GM18498 (cell line): Measurements from ENCODE around the gene UBN2.
"Not testable (repeated sequence)": the region's sequence is repeated elsewhere in the genome, so short reads cannot be mapped to it uniquely, and the experiment has no call there.

Source experiments
- ATAC-seq: cut with Tn5 transposase; IDR thresholded peaks from one replicate; pipeline ENCODE4 v1.9.1; 2021; ENCODE audit warnings: mild to moderate bottlenecking, moderate library complexity; ENCODE audit not compliant: unreplicated experiment

Gene UBN2

GRCh38 chr7:139230774-139231512, at the start of gene UBN2:
UBN2 (plus strand) TSS chr7:139231237; CDS start chr7:139231485, 248 bp downstream.
- ATAC-seq: peak; percentile 97

- no peak for ATAC-seq
These were observed 49.6 kb upstream of the UBN2 start for GRCh38 chr7:139181404-139181803.

DNA sequence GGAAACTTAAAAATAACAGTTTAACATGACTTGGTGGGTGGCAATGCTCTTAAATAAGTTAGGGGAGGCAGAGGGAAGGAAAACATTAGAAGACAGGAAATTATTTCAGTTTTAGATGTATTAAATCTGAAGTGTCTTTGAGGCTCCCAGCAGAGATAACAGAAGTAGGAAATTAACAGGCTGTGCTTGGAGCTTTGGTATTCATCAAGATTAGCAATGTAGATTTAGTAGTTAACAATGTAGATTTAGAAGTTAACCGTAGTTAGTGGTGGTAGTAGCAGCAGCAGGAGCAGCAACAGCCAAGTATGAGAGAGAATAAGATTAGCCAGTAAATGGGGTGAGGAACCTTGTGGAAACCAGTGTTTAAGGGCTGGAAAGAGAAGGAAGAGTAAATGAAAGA, 48.7 kb upstream of the UBN2 start:
- ATAC-seq: no peak

- ATAC-seq: no peak
These were observed 47.8 kb upstream of the UBN2 start for GRCh38 chr7:139183251-139183650.

DNA sequence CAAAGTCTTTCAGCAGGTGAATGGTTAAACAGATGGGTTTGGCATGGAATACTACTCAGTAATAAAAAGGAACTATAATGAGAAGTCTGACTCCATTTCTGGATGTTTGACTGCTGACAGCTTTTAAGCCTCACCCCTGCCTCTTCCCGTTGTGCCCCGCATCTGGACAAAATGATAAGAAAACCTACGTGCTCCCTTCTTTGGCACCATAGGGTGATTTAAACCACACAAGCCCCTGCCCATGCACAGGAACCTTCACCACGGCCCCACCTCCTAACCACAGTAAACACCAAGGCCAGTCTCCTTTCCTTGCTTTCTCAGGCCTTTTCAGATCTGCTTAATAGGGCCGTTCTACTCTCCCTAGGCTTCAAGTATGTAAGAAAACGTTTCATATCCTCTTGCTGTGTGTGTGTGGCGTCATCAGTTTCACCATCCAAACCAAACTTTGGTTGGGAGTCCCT, 47.1 kb upstream of the UBN2 start:
- no peak for ATAC-seq

DNA sequence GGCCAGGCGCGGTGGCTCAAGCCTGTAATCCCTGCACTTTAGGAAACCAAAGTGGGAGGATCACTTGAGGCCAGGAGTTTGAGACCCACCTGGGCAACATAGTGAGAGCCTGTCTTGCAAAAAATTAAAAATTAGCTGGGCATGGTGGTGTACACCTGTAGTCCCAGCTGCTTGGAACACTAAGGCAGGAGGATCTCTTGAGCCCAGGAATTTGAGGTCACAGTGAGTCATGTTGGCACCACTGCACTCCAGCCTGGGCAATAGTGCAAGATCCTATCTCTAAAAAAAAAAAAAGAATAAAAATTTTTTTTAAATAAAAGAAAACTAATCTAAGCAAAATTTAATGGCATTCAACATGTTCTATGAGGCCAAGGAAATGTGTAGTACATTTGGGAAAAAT, 44.9 kb upstream of the UBN2 start:
- no peak for ATAC-seq

GRCh38 chr7:139189357-139189756, 41.7 kb upstream of the UBN2 start:
- no peak for ATAC-seq

- ATAC-seq: no peak
These were observed 38.9 kb upstream of the UBN2 start for GRCh38 chr7:139192014-139192706.

DNA sequence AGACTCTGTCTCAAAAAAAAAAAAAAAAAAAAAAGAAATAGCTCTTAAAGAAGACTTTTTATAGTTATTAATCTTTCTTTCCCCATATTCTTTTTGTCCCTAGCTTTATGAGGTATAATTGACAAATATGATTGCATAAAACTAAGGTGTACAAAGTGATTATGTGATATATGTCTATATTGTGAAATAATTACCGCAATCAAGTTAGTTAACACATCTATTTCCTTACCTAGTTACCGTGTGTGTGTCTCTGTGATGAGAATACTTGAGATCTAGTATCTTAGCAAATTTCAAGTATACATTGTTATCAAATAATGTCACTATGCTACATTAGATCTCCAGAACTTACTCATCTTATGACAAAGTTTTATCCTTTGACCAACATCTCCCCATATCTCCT, 30.7 kb upstream of the UBN2 start:
- ATAC-seq: no peak

DNA sequence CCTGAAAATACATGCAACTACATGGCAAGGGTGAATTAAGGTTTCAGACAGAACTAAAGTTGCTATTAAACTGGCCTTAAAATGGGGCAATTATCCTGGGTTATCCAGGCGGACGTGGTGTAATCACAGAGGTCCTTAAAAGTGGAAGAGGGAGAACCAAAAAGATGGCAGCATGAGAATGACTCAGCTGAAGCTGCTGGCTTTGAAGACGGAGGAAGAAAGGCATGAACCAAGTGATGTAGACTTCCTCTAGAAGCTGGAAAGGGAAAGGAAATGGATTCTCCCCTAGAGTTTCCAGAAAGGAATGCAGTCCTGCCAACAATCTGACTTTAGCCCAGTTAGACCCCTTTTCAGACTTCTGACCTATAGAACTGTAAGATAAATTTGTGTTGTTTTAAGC, 27.0 kb upstream of the UBN2 start:
- ATAC-seq: no peak

GRCh38 chr7:139205843-139206242, 25.2 kb upstream of the UBN2 start:
- ATAC-seq: no peak

- ATAC-seq: no peak
These were observed 18.9 kb upstream of the UBN2 start for GRCh38 chr7:139212133-139212532.

DNA sequence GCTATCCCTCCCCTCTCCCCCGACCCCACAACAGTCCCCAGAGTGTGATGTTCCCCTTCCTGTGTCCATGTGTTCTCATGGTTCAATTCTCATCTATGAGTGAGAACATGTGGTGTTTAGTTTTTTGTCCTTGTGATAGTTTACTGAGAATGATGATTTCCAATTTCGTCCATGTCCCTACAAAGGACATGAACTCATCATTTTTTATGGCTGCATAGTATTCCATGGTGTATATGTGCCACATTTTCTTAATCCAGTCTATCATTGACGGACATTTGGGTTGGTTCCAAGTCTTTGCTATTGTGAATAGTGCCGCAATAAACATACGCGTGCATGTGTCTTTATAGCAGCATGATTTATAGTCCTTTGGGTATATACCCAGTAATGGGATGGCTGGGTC, 17.5 kb upstream of the UBN2 start:
- not testable (repeated sequence) for ATAC-seq

DNA sequence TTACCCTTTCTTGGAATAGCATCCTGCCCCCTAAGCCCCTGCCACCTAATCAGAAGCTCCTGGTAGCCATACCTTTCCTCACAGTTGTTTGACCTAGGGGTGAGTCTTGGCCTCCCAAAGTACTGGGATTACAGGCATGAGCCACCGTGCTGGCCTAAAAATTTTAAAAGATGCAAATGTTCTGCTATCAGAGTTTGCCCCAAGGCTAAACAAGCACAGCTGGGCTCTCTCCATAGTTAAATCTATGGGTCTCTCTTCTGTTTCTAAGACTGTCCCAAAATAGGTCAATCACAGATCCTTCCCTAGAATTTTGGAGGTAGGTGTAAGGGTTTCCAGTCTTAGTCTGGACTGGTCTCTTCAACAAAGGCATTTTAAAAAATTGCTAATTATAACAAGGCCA, 12.9 kb upstream of the UBN2 start:
- ATAC-seq: no peak

DNA sequence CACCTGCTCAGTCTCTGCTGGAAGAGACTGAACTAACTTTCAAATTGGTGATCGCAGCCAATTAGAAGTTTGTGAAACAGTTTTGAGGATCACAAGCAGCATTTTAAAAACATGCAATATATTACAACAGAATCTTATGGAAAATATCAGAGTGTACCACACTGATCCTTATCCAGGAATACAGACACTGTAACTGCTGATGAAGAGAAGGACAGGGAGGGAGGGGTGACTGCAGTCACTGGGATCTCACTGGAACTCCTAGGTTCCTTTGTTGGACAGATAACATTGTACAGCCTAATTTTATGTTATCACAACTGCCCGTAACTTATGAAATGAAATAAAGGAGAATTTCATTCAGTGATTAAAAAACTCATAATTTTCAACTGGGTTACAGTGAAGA, 6.8 kb upstream of the UBN2 start:
- no peak for ATAC-seq

GRCh38 chr7:139224836-139225235, 6.2 kb upstream of the UBN2 start:
- ATAC-seq: not testable (repeated sequence)

DNA sequence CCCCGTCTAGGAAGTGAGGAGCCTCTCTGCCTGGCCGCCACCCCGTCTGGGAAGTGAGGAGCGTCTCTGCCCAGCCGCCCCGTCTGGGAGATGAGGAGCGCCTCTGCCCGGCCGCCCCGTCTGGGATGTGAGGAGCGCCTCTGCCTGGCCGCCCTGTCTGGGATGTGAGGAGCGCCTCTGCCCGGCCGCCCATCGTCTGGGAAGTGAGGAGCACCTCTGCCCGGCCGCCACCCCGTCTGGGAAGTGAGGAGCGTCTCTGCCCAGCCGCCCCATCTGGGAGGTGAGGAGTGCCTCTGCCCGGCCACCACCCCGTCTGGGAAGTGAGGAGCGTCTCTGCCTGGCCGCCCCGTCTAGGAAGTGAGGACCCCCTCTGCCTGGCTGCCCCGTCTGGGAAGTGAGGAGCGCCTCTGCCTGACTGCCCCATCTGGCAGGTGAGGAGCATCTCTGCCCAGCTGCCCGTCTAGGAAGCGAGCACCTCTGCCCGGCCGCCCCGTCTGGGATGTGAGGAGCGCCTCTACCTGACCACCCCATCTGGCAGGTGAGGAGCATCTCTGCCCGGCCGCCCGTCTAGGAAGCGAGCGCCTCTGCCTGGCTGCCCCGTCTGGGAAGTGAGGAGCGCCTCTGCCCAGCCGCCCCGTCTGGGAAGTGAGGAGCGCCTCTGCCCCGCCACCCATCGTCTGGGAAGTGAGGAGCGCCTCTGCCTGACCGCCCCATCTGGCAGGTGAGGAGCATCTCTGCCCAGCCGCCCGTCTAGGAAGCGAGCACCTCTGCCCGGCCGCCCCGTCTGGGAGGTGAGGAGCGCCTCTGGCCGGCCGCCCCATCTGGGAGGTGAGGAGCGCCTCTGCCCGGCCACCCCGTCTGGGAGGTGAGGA, 5.5 kb upstream of the UBN2 start:
- not testable (repeated sequence) for ATAC-seq

DNA sequence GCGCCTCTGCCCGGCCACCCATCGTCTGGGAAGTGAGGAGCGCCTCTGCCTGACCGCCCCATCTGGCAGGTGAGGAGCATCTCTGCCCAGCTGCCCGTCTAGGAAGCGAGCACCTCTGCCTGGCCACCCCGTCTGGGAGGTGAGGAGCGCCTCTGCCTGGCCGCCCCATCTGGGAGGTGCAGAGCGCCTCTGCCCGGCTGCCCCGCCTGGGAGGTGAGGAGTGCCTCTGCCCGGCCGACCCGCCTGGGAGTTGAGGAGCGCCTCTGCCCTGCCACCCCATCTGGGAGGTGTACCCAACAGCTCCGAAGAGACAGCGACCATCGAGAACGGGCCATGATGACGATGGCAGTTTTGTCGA, 4.9 kb upstream of the UBN2 start:
- ATAC-seq: not testable (repeated sequence)

GRCh38 chr7:139226988-139227488, 4.0 kb upstream of the UBN2 start:
- not testable (repeated sequence) for ATAC-seq

DNA sequence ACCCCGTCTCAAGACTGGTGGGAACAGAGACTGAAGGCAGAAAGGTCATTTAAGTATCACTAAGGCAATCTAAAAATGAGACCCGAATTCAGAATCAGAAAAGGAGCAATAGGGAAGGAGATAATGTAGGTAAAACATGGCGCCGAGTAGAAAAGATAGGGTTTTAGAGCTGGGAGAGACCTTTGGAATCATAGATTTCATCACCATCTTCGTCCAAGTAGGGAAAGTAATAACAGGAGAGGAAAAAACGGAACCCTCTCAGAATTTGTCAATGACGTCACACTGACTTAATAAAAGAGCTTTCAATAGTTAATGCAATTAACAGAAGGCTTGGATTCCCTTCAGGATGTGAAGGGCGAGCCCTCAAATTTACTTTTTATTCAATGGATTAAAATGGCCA, 1.0 kb upstream of the UBN2 start:
- ATAC-seq: no peak

- no peak for ATAC-seq
These were observed 608 bp upstream of the UBN2 start for GRCh38 chr7:139230484-139230773.
